ENCODE results near the gene PRPSAP2. TPM values are rescaled to one million over a fixed set of nuclear protein-coding genes. Genes with fewer than 3 reads are reported as not detected.

The PRPSAP2 gene
- polyA plus RNA-seq, 1 donor from 2014 or later = 358 TPM

DNA sequence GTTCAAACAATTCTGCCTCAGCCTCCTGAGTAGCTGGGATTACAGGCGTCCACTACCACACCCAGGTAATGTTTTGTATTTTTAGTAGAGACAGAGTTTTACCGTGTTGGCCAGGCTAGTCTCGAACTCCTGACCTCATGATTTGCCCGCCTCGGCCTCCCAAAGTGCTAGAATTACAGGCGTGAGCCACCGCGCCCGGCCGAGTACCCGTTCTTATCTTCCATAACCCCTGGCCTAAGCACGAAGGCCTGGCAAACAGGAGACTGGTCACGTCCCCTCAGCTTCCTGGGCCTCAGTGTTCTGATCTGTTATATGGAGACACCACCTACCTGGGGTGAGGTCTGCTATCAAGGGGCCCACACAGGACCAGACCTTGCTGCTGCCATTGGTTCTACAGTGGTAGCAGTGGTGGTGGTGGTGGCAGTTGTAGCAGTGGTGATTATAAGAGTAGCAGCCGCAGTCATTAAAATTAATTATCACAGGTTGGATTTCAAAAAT lies 95.3 kb downstream of the PRPSAP2 start:
- no peaks in the 10 kb centered on the region for H3K9me3 ChIP-seq (ENCODE audit: low read length)
- H3F3A ChIP-seq (ENCODE audit: insufficient read depth, low read length, poor library complexity, severe bottlenecking) = no peaks in the 10 kb centered on the region
- no peaks in the 10 kb centered on the region for H3K9me2 ChIP-seq (ENCODE audit: insufficient read depth, low read length)
- H3K79me2 ChIP-seq (replicated peaks; ENCODE audit: insufficient read depth, low read length) = no peaks in the 10 kb centered on the region
- H3K27ac ChIP-seq (ENCODE audit: low read length) = no peak overlapping the region
- H4K20me1 ChIP-seq (ENCODE audit: insufficient read depth) = no peaks in the 10 kb centered on the region
- H3K4me2 ChIP-seq (ENCODE audit: low read length) = no peak overlapping the region
- no peak overlapping the region for H2AFZ ChIP-seq (ENCODE audit: low read depth, low read length)
- no peak for TF ChIP-seq TAF1 (IDR thresholded peaks at IDR 0.05; ENCODE audit: low read depth)
- TF ChIP-seq EP300 (conservative IDR thresholded peaks at IDR 0.05; ENCODE audit: poor library complexity, severe bottlenecking) = no peak
- no peak for TF ChIP-seq SMC3 (conservative IDR thresholded peaks at IDR 0.05; ENCODE audit: poor library complexity)
- TF ChIP-seq, protein P1, sequence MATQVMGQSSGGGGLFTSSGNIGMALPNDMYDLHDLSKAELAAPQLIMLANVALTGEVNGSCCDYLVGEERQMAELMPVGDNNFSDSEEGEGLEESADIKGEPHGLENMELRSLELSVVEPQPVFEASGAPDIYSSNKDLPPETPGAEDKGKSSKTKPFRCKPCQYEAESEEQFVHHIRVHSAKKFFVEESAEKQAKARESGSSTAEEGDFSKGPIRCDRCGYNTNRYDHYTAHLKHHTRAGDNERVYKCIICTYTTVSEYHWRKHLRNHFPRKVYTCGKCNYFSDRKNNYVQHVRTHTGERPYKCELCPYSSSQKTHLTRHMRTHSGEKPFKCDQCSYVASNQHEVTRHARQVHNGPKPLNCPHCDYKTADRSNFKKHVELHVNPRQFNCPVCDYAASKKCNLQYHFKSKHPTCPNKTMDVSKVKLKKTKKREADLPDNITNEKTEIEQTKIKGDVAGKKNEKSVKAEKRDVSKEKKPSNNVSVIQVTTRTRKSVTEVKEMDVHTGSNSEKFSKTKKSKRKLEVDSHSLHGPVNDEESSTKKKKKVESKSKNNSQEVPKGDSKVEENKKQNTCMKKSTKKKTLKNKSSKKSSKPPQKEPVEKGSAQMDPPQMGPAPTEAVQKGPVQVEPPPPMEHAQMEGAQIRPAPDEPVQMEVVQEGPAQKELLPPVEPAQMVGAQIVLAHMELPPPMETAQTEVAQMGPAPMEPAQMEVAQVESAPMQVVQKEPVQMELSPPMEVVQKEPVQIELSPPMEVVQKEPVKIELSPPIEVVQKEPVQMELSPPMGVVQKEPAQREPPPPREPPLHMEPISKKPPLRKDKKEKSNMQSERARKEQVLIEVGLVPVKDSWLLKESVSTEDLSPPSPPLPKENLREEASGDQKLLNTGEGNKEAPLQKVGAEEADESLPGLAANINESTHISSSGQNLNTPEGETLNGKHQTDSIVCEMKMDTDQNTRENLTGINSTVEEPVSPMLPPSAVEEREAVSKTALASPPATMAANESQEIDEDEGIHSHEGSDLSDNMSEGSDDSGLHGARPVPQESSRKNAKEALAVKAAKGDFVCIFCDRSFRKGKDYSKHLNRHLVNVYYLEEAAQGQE (IDR thresholded peaks at IDR 0.05; ENCODE audit: borderline replicate concordance) = no peak
- no peak for TF ChIP-seq POLR2AphosphoS5 (IDR thresholded peaks at IDR 0.05)
- TF ChIP-seq, protein P2, sequence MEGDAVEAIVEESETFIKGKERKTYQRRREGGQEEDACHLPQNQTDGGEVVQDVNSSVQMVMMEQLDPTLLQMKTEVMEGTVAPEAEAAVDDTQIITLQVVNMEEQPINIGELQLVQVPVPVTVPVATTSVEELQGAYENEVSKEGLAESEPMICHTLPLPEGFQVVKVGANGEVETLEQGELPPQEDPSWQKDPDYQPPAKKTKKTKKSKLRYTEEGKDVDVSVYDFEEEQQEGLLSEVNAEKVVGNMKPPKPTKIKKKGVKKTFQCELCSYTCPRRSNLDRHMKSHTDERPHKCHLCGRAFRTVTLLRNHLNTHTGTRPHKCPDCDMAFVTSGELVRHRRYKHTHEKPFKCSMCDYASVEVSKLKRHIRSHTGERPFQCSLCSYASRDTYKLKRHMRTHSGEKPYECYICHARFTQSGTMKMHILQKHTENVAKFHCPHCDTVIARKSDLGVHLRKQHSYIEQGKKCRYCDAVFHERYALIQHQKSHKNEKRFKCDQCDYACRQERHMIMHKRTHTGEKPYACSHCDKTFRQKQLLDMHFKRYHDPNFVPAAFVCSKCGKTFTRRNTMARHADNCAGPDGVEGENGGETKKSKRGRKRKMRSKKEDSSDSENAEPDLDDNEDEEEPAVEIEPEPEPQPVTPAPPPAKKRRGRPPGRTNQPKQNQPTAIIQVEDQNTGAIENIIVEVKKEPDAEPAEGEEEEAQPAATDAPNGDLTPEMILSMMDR (IDR thresholded peaks at IDR 0.05; ENCODE audit: poor library complexity, severe bottlenecking) = no peak
- no peak for TF ChIP-seq EZH2 (IDR thresholded peaks at IDR 0.05; ENCODE audit: borderline replicate concordance, insufficient read depth, low read length, poor library complexity, severe bottlenecking)
- TF ChIP-seq MXI1 (conservative IDR thresholded peaks at IDR 0.05; ENCODE audit: poor library complexity, severe bottlenecking) = no peak
- TF ChIP-seq RAD21 (conservative IDR thresholded peaks at IDR 0.05) = no peak
- no peak overlapping the region for H3K4me3 ChIP-seq (ENCODE audit: low read length)
- H3K36me3 ChIP-seq (ENCODE audit: insufficient read depth, low read length) = no peaks in the 10 kb centered on the region
- H3K9ac ChIP-seq (ENCODE audit: low read length) = no peak overlapping the region
- H3K27me3 ChIP-seq (ENCODE audit: insufficient read depth, low read depth, low read length) = no peaks in the 10 kb centered on the region

DNA sequence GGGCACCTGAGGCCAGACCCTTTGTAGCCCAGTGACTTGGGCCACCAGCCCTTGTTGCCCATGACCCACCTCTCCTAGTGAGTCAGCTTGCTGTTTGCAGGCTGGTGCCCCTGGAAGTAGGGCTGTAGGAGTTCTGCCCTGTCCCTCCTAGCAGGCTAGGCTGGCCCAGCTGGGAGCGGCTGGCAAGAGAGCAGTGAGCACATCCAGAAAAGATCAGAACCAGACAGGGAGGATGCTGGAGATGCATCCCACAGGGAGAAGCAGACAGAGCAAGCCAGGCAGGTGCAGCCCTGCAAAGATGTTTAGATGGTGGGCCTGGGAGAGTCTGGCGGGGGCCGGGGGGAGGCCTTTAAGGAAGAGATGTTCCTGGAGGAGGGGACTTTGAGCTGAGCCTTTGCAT lies 96.4 kb downstream of the PRPSAP2 start:
- Histone ChIP-seq H3F3A (ENCODE audit: insufficient read depth, low read length, poor library complexity, severe bottlenecking) (no peaks in the 10 kb centered on the region), H3K36me3 (ENCODE audit: insufficient read depth, low read length) (no peaks in the 10 kb centered on the region), H3K27ac (ENCODE audit: low read length) (no peak overlapping the region), H3K9ac (ENCODE audit: low read length) (no peak overlapping the region), H2AFZ (ENCODE audit: low read depth, low read length) (no peak overlapping the region), H3K27me3 (ENCODE audit: insufficient read depth, low read depth, low read length) (no peaks in the 10 kb centered on the region), H3K9me3 (ENCODE audit: low read length) (no peaks in the 10 kb centered on the region), H3K4me2 (ENCODE audit: low read length) (no peak overlapping the region), H4K20me1 (ENCODE audit: insufficient read depth) (no peaks in the 10 kb centered on the region), H3K4me3 (ENCODE audit: low read length) (no peak overlapping the region), H3K9me2 (ENCODE audit: insufficient read depth, low read length) (no peaks in the 10 kb centered on the region), H3K79me2 (replicated peaks; ENCODE audit: insufficient read depth, low read length) (no peaks in the 10 kb centered on the region)
- TF ChIP-seq POLR2AphosphoS5 (IDR thresholded peaks at IDR 0.05) (no peak), EZH2 (IDR thresholded peaks at IDR 0.05; ENCODE audit: borderline replicate concordance, insufficient read depth, low read length, poor library complexity, severe bottlenecking) (no peak)

Data from neural cell (in vitro differentiated cells).